ENCODE measurements around the gene MROH8.

DNA sequence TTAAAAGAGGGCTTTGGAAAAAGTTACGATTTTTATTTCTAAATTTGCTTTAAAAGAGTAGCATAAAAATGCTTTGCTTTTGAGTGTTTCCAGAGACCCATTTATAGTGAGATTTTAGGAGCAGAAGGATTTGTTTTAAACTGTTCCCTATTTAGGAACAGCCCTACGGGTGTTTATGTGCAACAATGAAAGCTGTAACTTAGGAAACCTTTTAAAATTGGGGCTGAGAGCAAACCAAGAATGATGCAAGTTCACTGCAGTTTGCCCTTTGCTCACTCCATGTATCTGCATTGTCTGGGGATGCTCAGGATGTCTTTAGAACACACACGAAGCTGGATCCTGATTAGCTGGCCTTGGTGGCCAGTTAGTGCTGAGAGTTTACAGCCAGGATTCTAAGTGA is 41.4 kb upstream of the MROH8 start:
- TF ChIP-seq, protein P1, sequence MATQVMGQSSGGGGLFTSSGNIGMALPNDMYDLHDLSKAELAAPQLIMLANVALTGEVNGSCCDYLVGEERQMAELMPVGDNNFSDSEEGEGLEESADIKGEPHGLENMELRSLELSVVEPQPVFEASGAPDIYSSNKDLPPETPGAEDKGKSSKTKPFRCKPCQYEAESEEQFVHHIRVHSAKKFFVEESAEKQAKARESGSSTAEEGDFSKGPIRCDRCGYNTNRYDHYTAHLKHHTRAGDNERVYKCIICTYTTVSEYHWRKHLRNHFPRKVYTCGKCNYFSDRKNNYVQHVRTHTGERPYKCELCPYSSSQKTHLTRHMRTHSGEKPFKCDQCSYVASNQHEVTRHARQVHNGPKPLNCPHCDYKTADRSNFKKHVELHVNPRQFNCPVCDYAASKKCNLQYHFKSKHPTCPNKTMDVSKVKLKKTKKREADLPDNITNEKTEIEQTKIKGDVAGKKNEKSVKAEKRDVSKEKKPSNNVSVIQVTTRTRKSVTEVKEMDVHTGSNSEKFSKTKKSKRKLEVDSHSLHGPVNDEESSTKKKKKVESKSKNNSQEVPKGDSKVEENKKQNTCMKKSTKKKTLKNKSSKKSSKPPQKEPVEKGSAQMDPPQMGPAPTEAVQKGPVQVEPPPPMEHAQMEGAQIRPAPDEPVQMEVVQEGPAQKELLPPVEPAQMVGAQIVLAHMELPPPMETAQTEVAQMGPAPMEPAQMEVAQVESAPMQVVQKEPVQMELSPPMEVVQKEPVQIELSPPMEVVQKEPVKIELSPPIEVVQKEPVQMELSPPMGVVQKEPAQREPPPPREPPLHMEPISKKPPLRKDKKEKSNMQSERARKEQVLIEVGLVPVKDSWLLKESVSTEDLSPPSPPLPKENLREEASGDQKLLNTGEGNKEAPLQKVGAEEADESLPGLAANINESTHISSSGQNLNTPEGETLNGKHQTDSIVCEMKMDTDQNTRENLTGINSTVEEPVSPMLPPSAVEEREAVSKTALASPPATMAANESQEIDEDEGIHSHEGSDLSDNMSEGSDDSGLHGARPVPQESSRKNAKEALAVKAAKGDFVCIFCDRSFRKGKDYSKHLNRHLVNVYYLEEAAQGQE (IDR thresholded peaks at IDR 0.05; ENCODE audit: insufficient read depth in 1 of 2, low read depth in 2 of 2, low read length in 1 of 2) = no peak
- TF ChIP-seq, protein P2, sequence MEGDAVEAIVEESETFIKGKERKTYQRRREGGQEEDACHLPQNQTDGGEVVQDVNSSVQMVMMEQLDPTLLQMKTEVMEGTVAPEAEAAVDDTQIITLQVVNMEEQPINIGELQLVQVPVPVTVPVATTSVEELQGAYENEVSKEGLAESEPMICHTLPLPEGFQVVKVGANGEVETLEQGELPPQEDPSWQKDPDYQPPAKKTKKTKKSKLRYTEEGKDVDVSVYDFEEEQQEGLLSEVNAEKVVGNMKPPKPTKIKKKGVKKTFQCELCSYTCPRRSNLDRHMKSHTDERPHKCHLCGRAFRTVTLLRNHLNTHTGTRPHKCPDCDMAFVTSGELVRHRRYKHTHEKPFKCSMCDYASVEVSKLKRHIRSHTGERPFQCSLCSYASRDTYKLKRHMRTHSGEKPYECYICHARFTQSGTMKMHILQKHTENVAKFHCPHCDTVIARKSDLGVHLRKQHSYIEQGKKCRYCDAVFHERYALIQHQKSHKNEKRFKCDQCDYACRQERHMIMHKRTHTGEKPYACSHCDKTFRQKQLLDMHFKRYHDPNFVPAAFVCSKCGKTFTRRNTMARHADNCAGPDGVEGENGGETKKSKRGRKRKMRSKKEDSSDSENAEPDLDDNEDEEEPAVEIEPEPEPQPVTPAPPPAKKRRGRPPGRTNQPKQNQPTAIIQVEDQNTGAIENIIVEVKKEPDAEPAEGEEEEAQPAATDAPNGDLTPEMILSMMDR (IDR thresholded peaks at IDR 0.05) = no peak
- TF ChIP-seq POLR2AphosphoS5 (IDR thresholded peaks at IDR 0.05; ENCODE audit: low read depth, low read length) = no peak
- no peak for TF ChIP-seq SIN3A (IDR thresholded peaks at IDR 0.05; ENCODE audit: borderline replicate concordance, insufficient read depth, low read depth, low read length)

Measured in Panc1 (cell line).